GM12874 (cell line): ENCODE results near the gene NUS1.

Experiments used
- CTCF ChIP-seq: IDR thresholded peaks from 2 replicates; pipeline ENCODE4 v1.5.1; 2011; ENCODE audit warnings: low read depth, mild to moderate bottlenecking, control low read depth, low read length, moderate library complexity; ENCODE audit not compliant: insufficient read depth

NUS1 gene

GRCh38 chr6:117739869-117740268 is 64.6 kb downstream of the NUS1 start:
- no peak for TF ChIP-seq CTCF

GRCh38 chr6:117740605-117741004 is 65.3 kb downstream of the NUS1 start:
- TF ChIP-seq CTCF, result no peak
